Gastroesophageal sphincter (tissue), 3 donors: Measurements from ENCODE around the gene JAM3.

Source experiments
- CTCF ChIP-seq, 4 experiments: fragments of 200-600 bp in 2 of 4; fragments of 450-650 bp in 2 of 4; sonication (generic) in 1 of 4; IDR thresholded peaks; one replicate each; pipeline ENCODE4 v1.5.1; 2017 to 2019; ENCODE audit warnings: antibody characterized with exemption in 4 of 4, mild to moderate bottlenecking in 2 of 4, moderate library complexity in 2 of 4
- POLR2A ChIP-seq, 2 donors: fragments of 450-650 bp; IDR thresholded peaks; one replicate each; pipeline ENCODE4 v1.6.1; 2017; ENCODE audit warnings: antibody characterized with exemption in 2 of 2, mild to moderate bottlenecking in 2 of 2, moderate library complexity in 1 of 2

GRCh38 chr11:134049303-134049702 lies 19.6 kb upstream of the JAM3 start:
- TF ChIP-seq POLR2A (IDR thresholded peaks at IDR 0.05) (no peak), CTCF (IDR thresholded peaks at IDR 0.05) (no peak)
